Fibroblast of mammary gland (primary cell): ENCODE measurements around the gene POLQ.
"Not testable (repeated sequence)": the region's sequence is repeated elsewhere in the genome, so short reads cannot be mapped to it uniquely, and the experiment has no call there.

ENCODE experiments used
- DNase-seq: peaks from one replicate; pipeline ENCODE4 v3.0.0-alpha.2; 2010; ENCODE audit warnings: low read depth
- H3K4me3 ChIP-seq: 2 replicates; pipeline ENCODE4 v1.5.1; 2011; ENCODE audit warnings: low read depth, mild to moderate bottlenecking, low read length, moderate library complexity; ENCODE audit not compliant: control insufficient read depth
- TF ChIP-seq, protein P1 (sequence below): conservative IDR thresholded peaks from 2 replicates; pipeline ENCODE4 v1.5.1; 2011; ENCODE audit warnings: low read depth, low read length, inconsistent platforms; ENCODE audit not compliant: control insufficient read depth, insufficient read depth

Gene POLQ

DNA sequence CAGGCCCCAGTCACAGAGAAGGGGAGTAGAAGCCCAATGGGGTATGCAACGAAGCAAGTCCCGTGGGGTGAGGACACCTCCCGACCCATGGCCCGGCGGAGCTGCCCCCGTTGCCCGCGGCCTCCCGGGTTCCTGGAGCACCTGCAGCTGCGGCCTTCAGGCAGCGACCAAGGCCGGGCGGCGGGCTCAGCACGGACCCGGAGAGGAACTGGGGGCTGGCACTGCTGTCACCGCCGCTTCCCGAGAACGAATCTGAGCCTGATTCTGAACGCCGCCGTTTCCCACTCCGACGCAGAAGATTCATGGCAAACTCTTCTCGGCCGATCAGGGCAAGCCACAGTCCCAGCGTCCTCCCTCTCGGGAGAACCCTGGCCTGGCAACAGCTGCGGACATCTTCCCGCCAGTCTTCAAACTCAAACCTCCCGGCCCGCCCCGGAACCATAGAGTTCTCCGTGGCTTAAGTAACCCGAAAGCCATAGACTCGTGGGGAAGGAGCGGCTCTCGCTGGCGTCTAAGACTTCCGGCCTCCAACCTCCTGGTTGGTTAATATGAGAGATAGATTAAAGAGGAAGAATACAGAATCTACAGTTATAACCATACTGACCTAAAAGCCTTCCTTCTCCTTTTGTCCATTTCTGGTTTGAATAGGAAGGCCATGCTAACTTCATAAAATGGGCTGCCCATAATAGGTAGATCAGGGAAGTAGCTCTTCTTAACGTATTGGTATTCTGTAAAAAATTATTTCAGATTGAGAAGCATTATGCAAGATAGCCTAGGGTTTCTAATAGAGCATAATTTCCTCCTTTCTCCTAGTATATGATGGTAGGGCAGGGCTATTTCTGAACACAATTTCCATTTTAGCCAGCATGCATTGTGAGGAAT lies at the start of gene POLQ:
Gene POLQ (minus strand): TSS at position 415 of the 882 bp plus-strand sequence. CDS start 111 bp downstream, at position 304.
- H3K4me3 ChIP-seq, result peak within 1 kb of the TSS; percentile 73
- DNase-seq, result peak; percentile 95
- TF ChIP-seq, protein P1, sequence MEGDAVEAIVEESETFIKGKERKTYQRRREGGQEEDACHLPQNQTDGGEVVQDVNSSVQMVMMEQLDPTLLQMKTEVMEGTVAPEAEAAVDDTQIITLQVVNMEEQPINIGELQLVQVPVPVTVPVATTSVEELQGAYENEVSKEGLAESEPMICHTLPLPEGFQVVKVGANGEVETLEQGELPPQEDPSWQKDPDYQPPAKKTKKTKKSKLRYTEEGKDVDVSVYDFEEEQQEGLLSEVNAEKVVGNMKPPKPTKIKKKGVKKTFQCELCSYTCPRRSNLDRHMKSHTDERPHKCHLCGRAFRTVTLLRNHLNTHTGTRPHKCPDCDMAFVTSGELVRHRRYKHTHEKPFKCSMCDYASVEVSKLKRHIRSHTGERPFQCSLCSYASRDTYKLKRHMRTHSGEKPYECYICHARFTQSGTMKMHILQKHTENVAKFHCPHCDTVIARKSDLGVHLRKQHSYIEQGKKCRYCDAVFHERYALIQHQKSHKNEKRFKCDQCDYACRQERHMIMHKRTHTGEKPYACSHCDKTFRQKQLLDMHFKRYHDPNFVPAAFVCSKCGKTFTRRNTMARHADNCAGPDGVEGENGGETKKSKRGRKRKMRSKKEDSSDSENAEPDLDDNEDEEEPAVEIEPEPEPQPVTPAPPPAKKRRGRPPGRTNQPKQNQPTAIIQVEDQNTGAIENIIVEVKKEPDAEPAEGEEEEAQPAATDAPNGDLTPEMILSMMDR, result no peak

DNA sequence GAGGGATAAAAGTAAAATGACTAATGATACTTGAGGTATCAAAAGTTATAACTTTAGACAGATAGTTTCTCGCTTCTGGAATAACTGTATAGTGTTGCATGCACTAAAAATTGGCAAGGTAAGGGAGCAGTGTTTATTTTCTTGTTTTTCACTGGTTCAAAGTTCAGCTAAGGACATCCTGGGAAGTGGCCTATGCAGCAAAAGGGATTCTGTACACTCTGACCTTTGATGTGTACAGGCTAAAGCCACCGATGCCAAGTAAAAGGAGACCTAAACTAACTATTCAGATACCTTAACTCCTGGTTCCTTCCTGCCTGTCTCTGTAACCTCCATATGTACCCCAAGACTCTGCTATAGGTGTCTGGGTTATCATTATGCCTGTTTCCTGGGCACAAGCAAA lies 49.1 kb upstream of the POLQ start:
- no peak overlapping the region for H3K4me3 ChIP-seq
- no peak for DNase-seq
- TF ChIP-seq, protein P1, result no peak

DNA sequence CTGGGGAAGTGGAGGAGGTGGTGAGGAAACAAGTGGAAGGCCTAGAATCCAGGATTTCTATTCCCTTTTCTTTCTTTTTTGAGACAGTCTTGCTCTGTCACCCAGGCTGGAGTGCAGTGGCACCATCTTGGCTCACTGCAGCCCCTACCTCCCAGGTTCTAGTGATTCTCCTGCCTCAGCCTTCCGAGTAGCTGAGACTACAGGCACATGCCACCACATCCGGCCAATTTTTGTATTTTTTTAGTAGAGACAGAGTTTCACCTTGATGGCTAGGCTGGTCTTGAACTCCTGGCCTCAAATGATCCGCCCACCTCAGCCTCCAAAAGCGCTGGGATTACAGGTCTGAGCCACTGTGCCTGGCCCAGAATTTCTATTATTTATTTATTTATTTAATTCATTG lies 48.0 kb upstream of the POLQ start:
- H3K4me3 ChIP-seq, DNase-seq: not testable (repeated sequence)

DNA sequence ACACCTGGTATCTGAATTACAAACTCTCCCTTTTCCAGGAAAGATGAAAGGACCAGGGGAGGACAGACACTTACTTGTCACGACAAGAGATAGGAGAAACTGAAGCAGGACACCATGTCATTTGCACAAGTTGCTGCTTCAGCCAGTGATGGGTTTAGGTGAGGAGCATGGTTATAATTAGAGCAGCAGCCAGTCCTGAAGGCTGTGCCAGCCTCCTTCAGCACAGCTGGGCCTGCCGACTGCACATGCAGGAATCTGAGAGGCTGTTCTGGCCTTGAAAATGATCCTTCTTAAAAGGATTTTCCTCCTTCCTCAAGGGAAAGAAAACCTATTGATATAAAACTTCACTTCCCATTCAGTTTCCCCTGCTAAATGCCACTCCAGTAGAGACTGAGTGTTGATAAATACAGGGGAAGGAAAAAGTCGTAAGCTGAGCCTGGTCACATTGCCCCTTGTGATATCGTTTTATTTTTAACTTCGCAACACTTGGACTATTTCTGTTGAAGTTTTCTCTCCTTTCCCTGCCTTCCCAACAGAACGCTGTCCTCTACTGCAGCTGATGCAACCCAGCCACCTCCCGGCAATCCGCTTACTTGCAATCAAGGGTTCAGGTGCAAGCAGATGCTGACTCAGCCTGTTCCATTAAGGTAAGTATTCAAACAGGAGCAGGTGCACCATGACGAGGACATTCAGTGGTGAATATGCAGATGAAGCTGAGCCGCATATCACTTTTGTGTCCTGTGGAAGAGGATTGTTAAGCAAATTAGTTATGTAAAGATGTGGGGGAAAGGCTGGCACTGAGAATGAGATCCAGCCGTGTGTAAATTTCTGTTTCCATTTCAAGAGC lies 47.3 kb upstream of the POLQ start, which contains the start of gene FBXO40:
Gene FBXO40 (plus strand): TSS at position 524 of the 847 bp plus-strand sequence. CDS start 27,197 bp downstream, outside the sequence.
- no peak within 1 kb of the TSS for H3K4me3 ChIP-seq
- TF ChIP-seq, protein P1, result no peak
- no peak for DNase-seq

DNA sequence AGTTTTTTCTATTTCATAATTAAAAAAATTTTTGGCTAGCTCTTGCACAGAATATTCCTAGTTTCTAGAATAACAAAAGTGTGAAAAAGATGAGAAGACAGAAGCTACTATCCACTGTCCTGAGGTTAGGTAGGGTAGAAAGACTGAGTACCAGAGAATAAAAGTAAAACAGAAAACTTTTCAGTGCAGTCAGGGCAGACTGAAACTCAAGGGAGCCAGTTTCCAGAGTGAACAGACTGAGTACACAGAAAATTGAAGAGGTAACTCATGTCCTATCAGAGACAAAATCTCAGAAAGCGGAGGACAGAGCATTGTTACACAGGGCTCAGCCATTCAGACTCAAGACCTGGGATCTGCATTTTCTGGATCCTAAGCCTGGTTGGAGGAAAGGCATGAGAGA lies 38.6 kb upstream of the POLQ start:
- no peak overlapping the region for H3K4me3 ChIP-seq
- DNase-seq, result no peak
- TF ChIP-seq, protein P1, result no peak

DNA sequence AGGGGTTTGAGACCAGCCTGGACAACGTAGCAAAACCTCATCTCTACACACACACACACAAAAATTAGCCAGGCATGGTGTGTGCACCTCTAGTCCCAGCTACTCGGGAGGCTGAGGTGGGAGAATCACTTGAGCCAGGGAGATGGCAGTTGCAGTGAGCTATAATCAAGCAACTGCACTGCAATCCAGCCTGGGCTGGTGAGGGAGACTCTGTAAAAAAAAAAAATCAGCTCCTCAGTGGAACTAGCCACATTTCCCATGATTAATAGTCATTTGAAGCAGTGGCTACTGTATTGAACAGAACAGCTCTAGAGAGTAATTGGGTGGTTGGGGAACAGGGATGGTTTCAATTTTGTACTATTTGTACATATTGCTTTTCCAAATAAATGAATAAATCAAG lies 35.9 kb upstream of the POLQ start:
- TF ChIP-seq, protein P1, result no peak
- no peak for DNase-seq
- no peak overlapping the region for H3K4me3 ChIP-seq

DNA sequence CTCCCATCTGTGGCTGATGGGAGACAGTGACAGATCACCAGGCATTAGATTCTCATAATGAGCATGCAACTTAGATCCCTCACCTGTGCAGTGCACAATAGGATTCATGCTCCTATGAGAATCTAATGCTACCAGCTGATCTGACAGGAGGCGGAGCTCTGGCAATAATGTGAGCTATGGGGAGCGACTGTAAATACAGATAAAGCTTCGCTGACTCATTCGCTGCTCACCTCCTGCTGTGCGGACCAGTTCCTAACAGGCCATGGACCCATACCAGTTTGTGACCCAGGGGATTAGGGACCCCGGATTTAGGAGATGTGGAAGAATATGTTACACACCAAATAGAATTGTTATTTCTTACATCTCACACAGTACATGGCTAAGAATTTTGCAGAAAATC lies 28.7 kb upstream of the POLQ start:
- DNase-seq, result no peak
- H3K4me3 ChIP-seq, result no peak overlapping the region
- TF ChIP-seq, protein P1, result no peak
